Stomach (tissue), 4 donors: ENCODE measurements around the gene CCDC174.

Experiments used
- EP300 ChIP-seq: sonication (generic); formaldehyde crosslinking; IDR thresholded peaks from one replicate; pipeline ENCODE4 v1.6.1; 2017; ENCODE audit warnings: antibody characterized with exemption
- POLR2A ChIP-seq, 4 donors: fragments of 450-650 bp; IDR thresholded peaks; one replicate each; pipeline ENCODE4 v1.6.1; 2016; ENCODE audit warnings: antibody characterized with exemption in 4 of 4, control low read depth in 2 of 4, mild to moderate bottlenecking in 1 of 4, moderate library complexity in 1 of 4
- TF ChIP-seq, protein P1 (sequence below), 7 experiments: fragments of 450-650 bp in 4 of 7; fragments of 200-600 bp in 3 of 7; sonication (generic) in 3 of 7; IDR thresholded peaks; one replicate each; pipeline ENCODE4 v1.5.1; 2016 to 2019; ENCODE audit warnings: antibody characterized with exemption in 7 of 7, control low read depth in 2 of 7, mild to moderate bottlenecking in 1 of 7

DNA sequence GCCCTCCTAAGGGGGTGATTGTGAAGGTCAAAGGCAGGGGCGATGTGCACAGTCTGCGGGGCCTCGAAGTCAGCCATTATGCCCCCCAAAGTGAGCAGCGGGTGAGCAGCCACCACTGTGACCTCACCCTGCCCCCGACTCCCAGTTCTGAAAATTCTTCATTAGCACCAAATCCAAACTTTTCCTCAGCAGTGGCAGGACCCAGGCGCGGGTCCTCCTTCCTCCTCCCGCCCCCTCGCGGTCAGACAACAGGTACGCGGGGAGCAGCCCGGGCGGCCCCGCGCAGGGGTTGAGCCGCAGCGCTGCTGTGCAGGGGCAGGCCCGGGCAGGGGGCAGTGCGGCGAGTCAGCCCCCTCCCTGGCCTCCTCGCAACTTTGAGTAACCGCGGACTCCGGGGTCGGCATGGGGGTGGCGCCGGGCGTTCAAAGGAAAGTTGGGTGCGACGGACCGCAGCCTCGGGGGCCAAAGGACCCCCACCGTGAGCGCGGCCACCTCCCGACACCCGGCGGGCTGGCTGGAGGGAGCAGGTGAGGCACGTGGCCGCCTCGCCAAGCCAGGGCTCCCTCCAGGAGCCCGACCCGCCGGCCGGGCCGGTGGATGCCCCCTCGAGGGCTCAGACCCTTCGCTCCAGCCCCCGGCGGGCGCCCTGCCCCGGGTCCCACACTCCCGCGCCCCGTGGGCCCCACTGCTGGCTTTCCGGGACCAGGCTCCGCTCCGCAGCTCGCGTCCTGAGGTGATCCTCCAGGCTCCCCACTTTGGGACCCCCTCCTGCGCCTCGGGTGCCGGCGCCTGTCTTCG, 49.4 kb upstream of the CCDC174 start:
- TF ChIP-seq, protein P1, sequence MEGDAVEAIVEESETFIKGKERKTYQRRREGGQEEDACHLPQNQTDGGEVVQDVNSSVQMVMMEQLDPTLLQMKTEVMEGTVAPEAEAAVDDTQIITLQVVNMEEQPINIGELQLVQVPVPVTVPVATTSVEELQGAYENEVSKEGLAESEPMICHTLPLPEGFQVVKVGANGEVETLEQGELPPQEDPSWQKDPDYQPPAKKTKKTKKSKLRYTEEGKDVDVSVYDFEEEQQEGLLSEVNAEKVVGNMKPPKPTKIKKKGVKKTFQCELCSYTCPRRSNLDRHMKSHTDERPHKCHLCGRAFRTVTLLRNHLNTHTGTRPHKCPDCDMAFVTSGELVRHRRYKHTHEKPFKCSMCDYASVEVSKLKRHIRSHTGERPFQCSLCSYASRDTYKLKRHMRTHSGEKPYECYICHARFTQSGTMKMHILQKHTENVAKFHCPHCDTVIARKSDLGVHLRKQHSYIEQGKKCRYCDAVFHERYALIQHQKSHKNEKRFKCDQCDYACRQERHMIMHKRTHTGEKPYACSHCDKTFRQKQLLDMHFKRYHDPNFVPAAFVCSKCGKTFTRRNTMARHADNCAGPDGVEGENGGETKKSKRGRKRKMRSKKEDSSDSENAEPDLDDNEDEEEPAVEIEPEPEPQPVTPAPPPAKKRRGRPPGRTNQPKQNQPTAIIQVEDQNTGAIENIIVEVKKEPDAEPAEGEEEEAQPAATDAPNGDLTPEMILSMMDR (IDR thresholded peaks at IDR 0.05): peak in 1 of 7 experiments; percentile 21
- TF ChIP-seq POLR2A (IDR thresholded peaks at IDR 0.05) (no peak), EP300 (no peak)
